Amygdala (tissue), 56 donors: ENCODE data around the gene CHD9NB.
A peak's percentile ranks its signal among the peaks of the same experiment; 100 is the strongest.
"Not testable (repeated sequence)": the region's sequence is repeated elsewhere in the genome, so short reads cannot be mapped to it uniquely, and the experiment has no call there.

Experiments
- DNase-seq, 56 donors: peaks; one replicate each; lab custom pipeline; 2025; lab: John Stamatoyannopoulos, UW

Gene CHD9NB

DNA sequence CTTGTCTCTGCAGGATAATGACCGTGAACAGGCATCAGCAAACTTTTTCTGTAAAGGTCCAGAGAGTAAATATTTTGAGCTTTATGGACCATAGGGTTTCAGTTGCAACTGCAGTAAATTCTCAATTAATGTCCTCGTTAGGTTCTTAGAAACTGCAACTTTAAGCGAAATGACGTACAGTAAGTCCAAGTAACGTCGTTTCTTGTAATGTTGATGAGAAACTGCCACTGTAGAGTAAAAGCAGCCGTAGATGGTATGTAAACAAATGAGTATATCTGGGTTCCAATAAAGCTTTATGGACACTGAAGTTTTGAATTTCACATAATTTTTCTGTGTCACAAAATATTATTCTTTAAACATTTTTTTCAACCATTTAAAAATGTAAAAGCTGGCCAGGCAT, 7.0 kb upstream of the CHD9NB start:
- no peak for DNase-seq

DNA sequence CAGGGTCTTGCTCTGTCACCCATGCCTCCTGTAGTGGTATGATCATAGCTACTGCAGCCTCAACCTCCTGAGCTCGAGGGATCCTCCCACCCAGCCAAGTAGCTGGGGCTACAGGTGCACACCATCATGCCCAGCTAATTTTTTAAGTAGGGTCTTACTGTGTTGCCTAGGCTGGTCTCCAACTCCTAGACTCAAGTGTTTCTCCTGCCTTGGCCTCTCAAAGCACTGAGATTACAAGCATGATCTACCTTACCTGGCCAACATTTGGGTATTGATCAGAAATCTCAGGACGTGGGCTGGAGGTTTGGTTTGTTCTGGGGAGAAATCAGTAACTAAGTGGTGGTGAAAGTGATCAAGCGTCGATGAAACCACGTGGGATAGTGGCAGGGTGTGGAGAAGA, 6.2 kb upstream of the CHD9NB start:
- DNase-seq = no peak

DNA sequence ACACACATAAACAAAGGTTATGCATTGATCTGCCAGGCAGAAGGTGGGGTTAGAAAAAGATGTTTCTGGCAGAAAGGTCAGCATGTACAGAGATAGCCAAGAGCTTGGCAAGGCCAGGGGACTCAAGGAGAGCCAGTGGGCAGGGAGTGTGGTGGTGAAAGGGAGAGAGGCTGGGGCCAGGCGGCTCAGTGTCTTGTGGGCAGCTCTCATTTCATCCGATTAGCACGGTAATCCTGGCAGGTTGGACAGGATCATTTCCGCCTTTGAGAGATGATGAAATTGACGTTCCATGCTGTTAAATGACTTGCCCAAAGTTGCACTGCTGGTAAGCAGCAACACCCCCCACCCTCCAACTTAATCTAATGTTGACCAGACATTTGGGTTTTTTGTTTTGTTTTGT, 5.7 kb upstream of the CHD9NB start:
- no peak for DNase-seq

DNA sequence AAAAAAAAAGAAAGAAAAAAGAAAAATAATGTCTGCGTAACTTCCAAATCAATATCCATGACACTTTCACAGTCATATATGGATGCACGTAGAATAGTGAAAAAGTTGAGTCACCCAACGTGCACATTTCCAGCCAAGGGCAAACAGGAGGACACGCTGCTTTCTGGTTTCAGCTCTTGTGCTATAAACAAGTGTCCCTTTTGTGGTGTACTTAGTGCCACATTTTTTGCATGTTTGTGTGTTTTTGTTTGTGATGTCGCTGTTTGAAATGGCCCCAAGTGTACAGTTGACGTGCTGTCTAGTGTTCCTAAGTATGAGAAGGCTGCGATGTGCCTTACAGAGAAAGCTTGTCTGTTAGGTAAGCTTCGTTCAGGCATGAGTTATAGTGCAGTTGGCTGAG, 5.0 kb upstream of the CHD9NB start:
- DNase-seq = no peak

DNA sequence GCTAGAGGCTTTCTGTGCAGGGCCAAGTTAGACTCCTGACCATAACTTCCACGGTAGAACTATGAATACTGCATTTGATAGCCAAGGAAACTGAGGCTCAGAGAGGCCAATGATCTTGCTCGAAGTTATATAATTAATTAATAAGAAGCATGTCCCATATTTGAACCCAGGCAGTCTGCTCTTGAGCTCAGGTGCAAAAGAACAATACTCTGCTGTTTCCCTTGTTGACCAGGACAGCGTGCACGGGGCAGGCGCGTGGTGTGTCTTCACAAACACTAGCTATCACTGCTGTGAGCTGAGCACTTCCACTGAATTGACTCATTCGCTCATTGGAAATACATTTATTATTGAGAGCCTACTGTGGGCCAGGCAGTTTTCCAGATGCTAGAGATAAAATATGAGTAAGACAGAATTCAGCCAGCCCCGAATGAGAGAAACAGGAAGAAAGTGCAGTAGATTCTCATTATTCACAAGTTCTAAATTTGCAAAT, 3.7 kb upstream of the CHD9NB start:
- peak in 2 of 56 donors; percentile 14 to 21 for DNase-seq

DNA sequence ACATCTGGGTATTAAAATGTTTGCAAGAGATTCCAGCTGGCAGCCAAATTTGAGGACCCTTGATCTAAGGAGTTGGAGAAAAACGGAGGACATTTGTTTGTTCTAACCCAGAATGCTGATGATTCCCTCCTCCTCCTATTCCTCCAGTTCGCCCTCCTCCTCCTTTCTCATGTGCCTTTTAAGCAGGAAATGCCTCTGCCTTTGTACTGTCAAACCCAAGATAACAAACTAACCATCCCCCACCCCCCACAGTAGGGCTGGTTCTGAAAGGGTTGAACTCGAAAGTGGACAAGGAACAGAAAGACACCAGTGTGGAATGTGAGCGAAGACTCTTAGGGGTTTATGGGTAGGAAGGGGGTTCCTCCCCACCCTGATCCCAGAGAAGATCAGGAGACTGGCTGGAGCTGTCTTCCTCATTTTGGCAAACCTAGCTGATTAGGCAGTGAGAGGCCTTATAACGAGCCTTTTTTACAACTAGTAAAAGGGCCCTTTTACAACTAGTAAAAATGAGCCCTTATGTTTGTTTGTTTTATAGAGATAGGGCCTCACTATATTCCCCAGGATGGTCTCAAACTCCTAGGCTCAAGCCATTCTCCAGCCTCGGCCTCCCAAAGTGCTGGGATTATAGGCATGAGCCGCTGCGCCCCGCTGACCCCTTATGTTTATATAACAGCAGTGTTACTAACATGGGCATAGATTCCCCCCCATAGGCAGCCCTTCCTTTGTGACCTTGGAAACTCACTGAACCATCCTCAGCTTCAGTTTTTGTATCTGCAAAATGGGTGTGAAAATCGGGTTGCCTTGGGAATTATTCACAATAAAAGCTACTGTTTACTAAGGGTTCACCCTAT, 3.1 kb upstream of the CHD9NB start:
- DNase-seq = peak in 16 of 56 donors; percentile 5 to 61 (median 34)

DNA sequence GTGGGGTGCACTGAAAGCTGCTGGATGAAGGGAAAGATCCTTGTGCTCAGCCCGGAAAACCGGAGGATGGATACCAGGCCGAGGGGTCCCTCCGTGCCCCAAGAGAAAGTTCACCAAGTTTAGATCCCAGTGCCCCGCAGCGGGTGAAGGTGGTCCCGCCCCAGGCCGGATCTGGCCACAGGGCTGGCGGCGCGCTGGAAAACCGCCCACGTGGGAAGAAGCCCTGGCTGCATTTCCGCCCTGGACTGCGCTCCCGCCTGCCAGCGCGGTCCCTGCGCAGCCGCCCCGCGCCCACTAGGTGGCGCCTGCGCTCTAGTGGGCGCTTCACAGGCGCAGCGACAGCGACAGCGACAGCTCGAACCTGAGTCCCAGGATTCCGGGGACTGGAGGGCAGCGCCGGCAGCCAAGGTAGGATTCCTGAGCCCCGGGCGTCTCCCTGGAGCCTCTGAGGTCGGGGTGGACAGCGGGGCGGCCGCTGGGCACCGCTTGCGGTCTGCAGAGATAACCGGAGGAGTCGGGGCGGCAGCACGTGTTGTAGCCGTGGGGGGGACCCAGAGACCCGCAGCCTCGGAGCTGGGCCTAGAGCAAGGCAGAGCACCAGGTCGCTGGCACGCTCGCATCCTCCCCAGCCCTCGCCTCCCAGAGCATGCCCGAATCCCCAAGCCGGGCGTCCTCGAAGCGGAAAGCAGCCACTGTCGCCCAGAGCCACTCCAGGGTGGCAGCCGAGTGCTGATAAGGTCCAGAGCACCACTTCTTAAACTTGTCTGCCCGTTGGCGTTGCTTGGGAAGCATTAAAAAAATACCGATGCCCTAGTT, 2.2 kb upstream of the CHD9NB start, which contains the start of gene CHD9:
Gene CHD9 (plus strand): TSS at position 322 of the 816 bp plus-strand sequence. CDS start 101,099 bp downstream, outside the sequence.
- peak in 54 of 56 donors; percentile 27 to 93 (median 76) for DNase-seq

DNA sequence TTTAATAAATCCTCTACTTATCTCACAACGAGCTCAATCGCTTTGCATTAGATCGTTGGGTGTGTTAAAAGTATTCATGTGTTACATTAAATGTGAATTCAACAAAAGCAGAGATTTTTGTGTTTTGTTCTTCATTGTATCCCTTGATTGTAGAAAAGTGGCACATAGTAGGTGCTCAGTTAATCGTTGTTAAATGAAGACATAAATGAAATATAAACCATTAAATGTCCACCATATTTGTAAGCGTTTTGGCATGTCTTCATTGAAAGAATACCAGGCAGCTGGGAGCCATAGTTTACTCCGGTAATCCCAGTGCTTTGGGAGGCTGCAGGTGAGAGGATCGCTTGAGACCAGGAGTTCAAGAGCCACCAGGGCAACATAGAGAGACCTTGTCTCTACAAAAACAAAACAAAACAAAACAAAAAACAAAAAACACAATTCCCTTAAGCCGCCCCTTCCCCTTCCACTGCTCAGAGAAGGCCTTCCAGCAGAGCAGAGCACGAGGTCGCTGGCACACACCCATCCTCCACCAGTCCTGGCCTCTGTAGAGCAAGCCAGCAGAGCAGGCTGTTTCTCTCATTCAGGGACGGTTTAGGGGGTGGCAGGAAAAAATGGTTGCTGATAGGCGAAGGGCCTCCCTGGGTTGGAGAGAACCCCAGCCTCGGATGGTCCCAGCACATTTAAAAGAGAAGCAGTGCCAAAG, 1.4 kb upstream of the CHD9NB start:
- DNase-seq = peak in 8 of 56 donors; percentile 14 to 55 (median 40)

DNA sequence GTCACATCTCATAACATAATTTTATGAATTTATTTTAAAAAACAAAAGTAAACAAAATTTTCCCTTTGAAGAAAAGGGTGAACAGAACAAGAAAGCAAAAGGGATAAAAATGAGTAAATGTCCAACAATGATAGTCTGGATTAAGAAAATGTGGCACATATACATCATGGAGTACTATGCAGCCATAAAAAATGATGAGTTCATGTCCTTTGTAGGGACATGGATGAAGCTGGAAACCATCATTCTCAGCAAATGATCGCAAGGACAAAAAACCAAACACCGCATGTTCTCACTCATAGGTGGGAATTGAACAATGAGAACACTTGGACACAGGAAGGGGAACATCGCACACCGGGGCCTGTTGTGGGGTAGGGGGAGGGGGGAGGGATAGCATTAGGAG, 1.4 kb downstream of the CHD9NB start:
- DNase-seq = not testable (repeated sequence)

DNA sequence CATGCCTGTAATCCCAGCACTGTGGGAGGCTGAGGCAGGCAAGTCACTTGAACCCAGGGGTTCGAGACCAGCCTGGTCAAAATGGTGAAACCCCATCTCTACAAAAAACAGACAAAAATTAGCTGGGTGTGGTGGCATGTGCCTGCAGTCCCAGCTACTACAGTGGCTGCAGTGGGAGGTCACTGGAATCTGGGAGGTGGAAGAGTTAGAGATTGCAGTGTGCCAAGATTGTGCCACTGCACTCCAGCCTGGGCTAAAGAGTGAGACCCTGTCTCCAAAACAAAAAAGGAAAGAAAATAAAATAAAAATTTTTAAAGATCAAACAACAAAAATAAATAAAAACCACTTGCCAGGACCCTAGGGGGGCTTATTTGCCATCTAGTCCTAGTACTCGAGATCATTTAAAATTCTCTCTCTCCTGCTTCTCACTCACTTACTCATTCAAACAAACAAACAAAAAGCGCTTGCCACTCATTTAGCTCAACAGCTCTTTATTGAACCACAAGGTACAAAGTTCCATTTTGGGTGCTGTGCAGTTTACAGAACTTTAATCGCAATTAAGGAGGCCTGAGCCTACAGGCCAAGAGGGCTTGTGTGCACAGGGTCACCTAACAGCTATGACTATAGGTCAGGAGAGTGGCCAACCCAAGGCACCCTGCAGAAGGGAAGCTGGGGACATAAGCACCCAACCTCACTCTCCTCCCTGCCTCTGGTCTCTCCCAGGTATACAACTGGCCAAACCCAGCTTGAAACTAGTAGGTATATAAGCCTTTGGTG, 4.4 kb downstream of the CHD9NB start:
- no peak for DNase-seq

DNA sequence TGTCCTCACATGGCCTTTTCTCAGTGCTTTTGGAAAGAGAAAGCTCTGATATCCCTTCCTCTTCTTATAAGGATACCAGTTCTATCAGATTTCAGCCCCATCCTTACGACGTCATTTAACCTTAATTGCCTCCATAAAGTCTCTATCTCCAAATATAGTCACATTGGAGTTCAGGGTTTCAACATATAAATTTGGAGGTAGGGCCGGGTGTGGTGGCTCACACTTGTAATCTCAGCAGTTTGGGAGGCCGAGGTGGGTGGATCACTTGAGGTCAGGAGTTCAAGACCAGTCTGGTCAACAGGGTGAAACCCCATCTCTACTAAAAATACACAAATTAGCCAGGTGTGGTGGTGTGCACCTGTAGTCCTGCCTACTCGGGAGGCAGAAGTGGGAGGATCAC, 5.2 kb downstream of the CHD9NB start:
- DNase-seq = not testable (repeated sequence)

DNA sequence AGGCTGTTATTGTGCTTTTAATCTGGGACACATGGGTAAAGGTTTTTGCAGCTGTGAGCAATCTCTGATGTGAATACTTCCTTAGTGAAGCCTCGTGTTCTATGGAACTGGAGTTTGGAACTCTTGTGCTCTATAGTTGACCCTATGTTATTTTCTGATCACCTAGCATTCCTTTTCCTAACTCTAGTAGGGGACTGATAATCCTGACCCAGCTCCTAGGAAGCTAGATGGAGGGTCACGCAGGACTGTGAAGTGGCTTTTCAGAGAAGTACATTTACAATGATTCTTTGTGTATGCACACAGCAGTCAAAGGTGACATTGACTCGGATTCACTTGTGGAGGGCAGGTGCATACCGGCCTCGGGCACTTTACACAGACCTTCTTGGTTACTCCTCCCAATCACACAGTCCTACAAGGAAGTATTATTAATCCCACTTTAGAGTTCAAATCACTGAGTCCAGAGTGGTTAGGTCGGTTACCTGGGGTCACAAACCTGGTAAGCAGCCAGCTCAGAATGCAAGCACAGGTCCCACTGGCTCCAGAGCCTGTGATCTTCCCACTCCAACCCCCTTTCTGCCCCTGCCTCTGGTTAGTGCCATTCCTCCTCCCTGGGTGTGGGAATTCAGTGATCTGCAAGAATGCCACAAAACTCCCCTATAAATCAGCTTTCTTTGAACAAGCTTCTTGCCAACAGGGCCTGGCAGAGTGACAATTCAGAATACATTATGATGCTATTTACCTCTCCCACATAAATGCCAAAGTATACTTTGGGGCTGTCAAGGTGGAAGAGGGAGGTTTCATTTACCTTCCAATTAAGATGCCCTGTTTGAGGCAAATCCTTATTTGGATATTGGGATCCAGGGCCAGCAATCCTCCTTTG, 7.1 kb downstream of the CHD9NB start:
- no peak for DNase-seq

DNA sequence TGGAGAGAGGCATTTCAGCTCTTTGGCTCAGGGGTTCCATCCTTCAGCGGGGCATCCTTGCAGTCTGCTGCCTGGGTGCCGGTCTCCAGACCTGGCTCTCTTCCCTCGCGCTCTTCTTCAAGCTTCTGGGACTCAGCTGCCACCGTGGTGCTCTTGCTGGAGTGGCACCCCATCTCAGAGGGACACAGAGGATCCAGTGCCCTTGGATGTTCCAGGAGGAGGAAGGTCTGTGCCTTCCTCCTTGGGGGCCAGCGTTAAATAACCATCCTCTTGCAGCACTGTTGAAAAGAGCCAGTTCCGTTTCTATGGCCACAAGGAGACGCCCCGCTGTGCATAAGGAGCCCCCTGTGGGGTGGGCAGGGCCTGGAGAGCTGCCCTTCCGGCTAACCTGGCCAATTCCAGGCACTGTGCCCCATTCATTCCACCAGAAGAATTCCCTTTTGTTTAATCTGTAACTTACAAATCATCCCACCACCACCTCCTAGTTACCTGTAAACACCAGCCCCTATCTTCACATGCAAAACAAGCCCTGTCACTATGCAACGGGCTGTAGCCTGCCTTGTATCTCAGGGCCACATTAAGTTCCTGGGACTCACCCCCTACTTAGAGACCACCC, 8.6 kb downstream of the CHD9NB start:
- no peak for DNase-seq

DNA sequence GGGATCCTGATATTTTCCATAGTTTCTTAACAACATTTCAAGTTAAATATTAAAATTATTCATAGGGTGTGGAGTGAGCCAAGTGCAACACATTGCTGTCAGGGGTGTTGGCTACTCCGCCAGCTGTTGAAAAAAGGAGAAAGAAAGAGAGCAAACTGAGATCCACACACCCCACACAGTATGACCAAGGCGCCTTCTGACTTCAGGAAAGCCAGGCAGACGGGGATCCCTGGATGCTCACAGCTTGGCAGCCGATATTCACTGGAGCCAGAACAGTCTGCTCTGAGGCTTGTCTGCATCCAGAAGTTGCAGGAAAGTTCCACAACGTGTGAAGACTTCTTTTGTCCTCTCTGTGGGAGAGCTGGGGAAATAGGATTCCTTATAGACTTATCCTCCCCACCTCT, 9.3 kb downstream of the CHD9NB start:
- no peak for DNase-seq

DNA sequence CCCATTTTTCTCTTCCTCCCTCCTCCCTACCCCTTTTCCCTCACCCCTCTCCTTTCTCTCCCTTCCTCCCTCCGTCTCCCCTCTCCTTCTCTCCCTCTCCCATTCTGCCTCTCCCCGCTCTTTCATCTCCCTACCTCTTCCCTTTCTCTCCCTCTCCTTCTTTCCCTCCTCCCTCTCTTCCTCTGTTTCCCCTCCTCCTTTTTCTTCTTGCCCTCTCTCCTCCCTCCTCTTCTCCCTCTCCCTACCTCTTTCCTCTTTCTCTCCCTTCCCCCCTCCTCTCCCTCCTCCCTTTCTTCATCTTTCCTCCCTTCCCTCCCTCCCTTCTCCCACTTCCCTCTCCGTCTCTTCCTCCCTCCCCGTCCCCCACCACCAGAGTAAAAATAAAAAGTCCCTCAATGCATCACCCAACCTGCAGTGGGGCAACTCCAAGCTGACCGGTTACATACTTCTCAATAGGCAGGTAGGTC, 10.4 kb downstream of the CHD9NB start:
- DNase-seq = no peak

DNA sequence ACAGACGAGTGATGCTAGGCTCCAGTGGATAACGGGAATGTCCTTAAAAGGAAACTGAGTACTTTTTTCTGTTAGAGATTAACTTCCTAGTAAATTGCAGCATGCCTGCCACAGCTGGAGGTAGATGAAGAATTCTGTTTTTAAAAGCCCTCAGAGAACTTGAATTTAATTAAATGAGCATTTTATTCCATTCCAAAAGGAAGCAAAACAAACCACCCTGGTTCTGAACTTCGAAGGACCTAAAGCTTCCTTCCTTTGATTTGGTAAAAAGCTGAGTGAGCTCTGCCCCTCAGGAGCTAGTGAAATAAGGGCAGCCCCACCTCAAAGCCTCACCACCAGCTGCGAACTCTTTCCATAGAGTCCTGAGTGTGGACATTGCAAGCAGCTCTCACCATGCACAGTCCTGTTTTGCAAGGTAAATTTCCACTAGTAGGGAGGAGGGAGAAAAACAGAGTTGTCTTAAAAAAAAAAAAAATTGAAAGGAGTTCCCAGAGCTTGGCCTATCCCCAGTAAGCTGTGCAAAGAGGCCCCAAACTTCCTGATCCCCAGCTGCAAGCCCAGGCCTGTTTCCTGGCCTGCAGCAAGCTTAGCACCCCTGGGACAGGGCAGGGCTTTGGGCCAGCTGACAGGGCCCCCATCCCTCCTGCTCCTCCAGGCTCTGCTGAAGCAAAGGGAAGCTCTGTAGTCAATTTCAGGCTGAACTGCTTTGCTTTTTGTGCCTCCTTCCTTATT, 11.2 kb downstream of the CHD9NB start:
- DNase-seq = no peak

DNA sequence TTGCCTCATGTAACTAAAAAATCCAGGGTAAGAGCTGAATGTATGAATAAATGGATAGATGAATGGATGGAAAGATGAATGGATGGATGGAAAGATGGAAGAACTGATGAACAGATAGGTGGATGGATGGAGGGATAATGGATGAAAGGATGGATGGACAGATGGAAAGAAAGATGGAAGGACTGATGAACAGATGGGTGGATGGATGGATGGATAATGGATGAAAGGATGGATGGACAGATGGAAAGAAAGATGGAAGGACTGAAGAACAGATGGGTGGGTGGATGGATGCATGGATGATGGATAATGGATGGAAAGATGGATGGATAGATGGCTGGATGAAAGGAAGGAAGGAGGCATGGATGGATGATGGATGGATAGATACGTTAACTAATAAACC, 11.9 kb downstream of the CHD9NB start:
- no peak for DNase-seq

DNA sequence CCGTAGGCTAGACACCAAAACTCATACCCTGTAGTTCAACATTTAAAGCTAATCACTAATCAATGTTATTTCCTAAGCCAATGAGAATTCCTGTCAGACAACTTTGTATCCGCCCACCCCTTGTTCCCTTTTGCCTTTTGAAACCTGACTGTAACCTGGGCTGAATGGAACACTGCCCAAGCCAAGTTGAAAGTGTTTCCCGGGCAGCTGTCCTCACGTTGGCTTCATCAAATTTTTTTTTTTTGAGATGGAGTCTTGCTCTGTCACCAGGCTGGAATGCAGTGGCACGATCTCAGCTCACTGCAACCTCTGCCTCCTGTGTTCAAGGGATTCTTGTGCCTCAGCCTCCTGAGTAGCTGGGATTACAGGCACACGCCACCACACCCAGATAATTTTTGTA, 16.0 kb downstream of the CHD9NB start:
- not testable (repeated sequence) for DNase-seq
